Thyroid gland (tissue), 4 donors: ENCODE measurements around the gene AKR1B15.

Experiments used
- CTCF ChIP-seq, 6 experiments: fragments of 200-600 bp in 3 of 6; fragments of 450-650 bp in 3 of 6; sonication (generic) in 3 of 6; IDR thresholded peaks; one replicate each; pipeline ENCODE4 v1.5.1; 2016 to 2019; ENCODE audit warnings: antibody characterized with exemption in 6 of 6, mild to moderate bottlenecking in 2 of 6, inconsistent platforms in 1 of 6, moderate library complexity in 1 of 6
- POLR2A ChIP-seq, 2 donors: fragments of 450-650 bp; IDR thresholded peaks; one replicate each; pipeline ENCODE4 v1.6.1; 2017; ENCODE audit warnings: antibody characterized with exemption in 2 of 2, mild to moderate bottlenecking in 2 of 2, moderate library complexity in 1 of 2

GRCh38 chr7:134535919-134536299 is 13.0 kb upstream of the AKR1B15 start:
- TF ChIP-seq CTCF (IDR thresholded peaks at IDR 0.05) (no peak), POLR2A (IDR thresholded peaks at IDR 0.05) (no peak)
